ENCODE data around the gene AP3S1.
"Not testable (repeated sequence)": the region's sequence is repeated elsewhere in the genome, so short reads cannot be mapped to it uniquely, and the experiment has no call there.

The AP3S1 gene
- 16.0 to 45.9 (median 45.4) reads per million in 3 experiments for total RNA-seq

GRCh38 chr5:115841382-115842088 is at the start of gene AP3S1, which contains the start of gene ATG12:
AP3S1 (plus strand) TSS chr5:115841935; CDS start chr5:115842038, 103 bp downstream.
ATG12 (minus strand) TSS chr5:115841565; CDS start chr5:115841552, 13 bp downstream.
- DNase-seq = peak; percentile 92

- no peak for DNase-seq
These were observed 46.0 kb upstream of the AP3S1 start for GRCh38 chr5:115795700-115796099.

- no peak for DNase-seq
These were observed 45.1 kb upstream of the AP3S1 start for GRCh38 chr5:115796656-115797055.

GRCh38 chr5:115798252-115798651 is 43.5 kb upstream of the AP3S1 start:
- DNase-seq = no peak

GRCh38 chr5:115800108-115800507 is 41.6 kb upstream of the AP3S1 start:
- no peak for DNase-seq

- DNase-seq = no peak
These were observed 40.6 kb upstream of the AP3S1 start for GRCh38 chr5:115801152-115801551.

GRCh38 chr5:115801984-115802383 is 39.8 kb upstream of the AP3S1 start:
- no peak for DNase-seq

GRCh38 chr5:115806986-115807653 is 34.6 kb upstream of the AP3S1 start:
- DNase-seq = no peak

- DNase-seq = no peak
These were observed 34.1 kb upstream of the AP3S1 start for GRCh38 chr5:115807654-115808052.

- not testable (repeated sequence) for DNase-seq
These were observed 33.7 kb upstream of the AP3S1 start for GRCh38 chr5:115808066-115808465.

GRCh38 chr5:115809946-115810345 is 31.8 kb upstream of the AP3S1 start:
- no peak for DNase-seq

GRCh38 chr5:115810761-115811160 is 31.0 kb upstream of the AP3S1 start:
- DNase-seq = no peak

- no peak for DNase-seq
These were observed 30.3 kb upstream of the AP3S1 start for GRCh38 chr5:115811406-115811805.

GRCh38 chr5:115812372-115812771 is 29.4 kb upstream of the AP3S1 start:
- no peak for DNase-seq

GRCh38 chr5:115813719-115814118 is 28.0 kb upstream of the AP3S1 start:
- DNase-seq = no peak

GRCh38 chr5:115815006-115815692 is 26.6 kb upstream of the AP3S1 start:
- no peak for DNase-seq

- no peak for DNase-seq
These were observed 26.0 kb upstream of the AP3S1 start for GRCh38 chr5:115815693-115816225.

GRCh38 chr5:115816226-115817081 is 25.3 kb upstream of the AP3S1 start, which contains the start of gene CDO1:
CDO1 (minus strand) TSS chr5:115816659; CDS start chr5:115816397, 262 bp downstream.
- DNase-seq = peak; percentile 1

GRCh38 chr5:115817386-115817785 is 24.3 kb upstream of the AP3S1 start:
- no peak for DNase-seq

GRCh38 chr5:115818821-115819220 is 22.9 kb upstream of the AP3S1 start:
- DNase-seq = no peak

- no peak for DNase-seq
These were observed 20.9 kb upstream of the AP3S1 start for GRCh38 chr5:115820846-115821245.

- DNase-seq = not testable (repeated sequence)
These were observed 16.8 kb upstream of the AP3S1 start for GRCh38 chr5:115824983-115825382.
